Measurements from ENCODE around the gene TMEM11. TPM values are rescaled to one million over a fixed set of nuclear protein-coding genes. Genes with fewer than 3 reads are reported as not detected.
"Not testable (repeated sequence)": the region's sequence is repeated elsewhere in the genome, so short reads cannot be mapped to it uniquely, and the experiment has no call there.

TMEM11 gene
- total RNA-seq, 1 donor from 2014 or later, result 20.4 TPM

- no peak for DNase-seq (ENCODE audit: low spot score)
These were observed 29.0 kb upstream of the TMEM11 start for GRCh38 chr17:21242780-21243515.

GRCh38 chr17:21242026-21242697, 28.2 kb upstream of the TMEM11 start:
- no peak for DNase-seq (ENCODE audit: low spot score)

GRCh38 chr17:21241564-21241963, 27.6 kb upstream of the TMEM11 start:
- no peak for DNase-seq (ENCODE audit: low spot score)

- no peak for DNase-seq (ENCODE audit: low spot score)
These were observed 26.6 kb upstream of the TMEM11 start for GRCh38 chr17:21240369-21241055.

GRCh38 chr17:21239680-21240368, 25.9 kb upstream of the TMEM11 start:
- no peak for DNase-seq (ENCODE audit: low spot score)

GRCh38 chr17:21235921-21236320, 22.0 kb upstream of the TMEM11 start:
- DNase-seq (ENCODE audit: low spot score), result no peak

- DNase-seq (ENCODE audit: low spot score), result no peak
These were observed 19.8 kb upstream of the TMEM11 start for GRCh38 chr17:21233581-21234347.

GRCh38 chr17:21232033-21232749, 18.2 kb upstream of the TMEM11 start:
- no peak for DNase-seq (ENCODE audit: low spot score)

GRCh38 chr17:21231533-21231932, 17.6 kb upstream of the TMEM11 start:
- DNase-seq (ENCODE audit: low spot score), result no peak

GRCh38 chr17:21228845-21229244, 14.9 kb upstream of the TMEM11 start:
- DNase-seq (ENCODE audit: low spot score), result no peak

- DNase-seq (ENCODE audit: low spot score), result no peak
These were observed 14.2 kb upstream of the TMEM11 start for GRCh38 chr17:21228111-21228510.

- DNase-seq (ENCODE audit: low spot score), result not testable (repeated sequence)
These were observed 13.3 kb upstream of the TMEM11 start for GRCh38 chr17:21227277-21227676.

- DNase-seq (ENCODE audit: low spot score), result no peak
These were observed 9.1 kb upstream of the TMEM11 start for GRCh38 chr17:21223086-21223485.

GRCh38 chr17:21218831-21219380, 4.9 kb upstream of the TMEM11 start:
- DNase-seq (ENCODE audit: low spot score), result no peak

- DNase-seq (ENCODE audit: low spot score), result no peak
These were observed 4.1 kb upstream of the TMEM11 start for GRCh38 chr17:21218101-21218500.

- DNase-seq (ENCODE audit: low spot score), result no peak
These were observed 3.4 kb upstream of the TMEM11 start for GRCh38 chr17:21217346-21217745.

- DNase-seq (ENCODE audit: low spot score), result no peak
These were observed 2.0 kb upstream of the TMEM11 start for GRCh38 chr17:21215935-21216334.

GRCh38 chr17:21214777-21215541, 998 bp upstream of the TMEM11 start:
- no peak for DNase-seq (ENCODE audit: low spot score)

GRCh38 chr17:21213638-21214014, 335 bp downstream of the TMEM11 start:
- no peak for DNase-seq (ENCODE audit: low spot score)

All from ureter (tissue), 1 donor.